Right hindlimb (tissue), 1 donor: ENCODE results near the gene CAPRIN1.
"Not testable (repeated sequence)": the region's sequence is repeated elsewhere in the genome, so short reads cannot be mapped to it uniquely, and the experiment has no call there.

Source experiments
- DNase-seq: peaks from one replicate; pipeline ENCODE4 v3.0.0-alpha.2; 2018

CAPRIN1 gene

GRCh38 chr11:34052608-34053160 is 1.2 kb downstream of the CAPRIN1 start:
- DNase-seq = no peak

- peak; percentile 88 for DNase-seq
These were observed 1.7 kb downstream of the CAPRIN1 start for GRCh38 chr11:34053161-34053686.

- not testable (repeated sequence) for DNase-seq
These were observed 2.8 kb downstream of the CAPRIN1 start for GRCh38 chr11:34054351-34054750.

GRCh38 chr11:34055218-34056000 is 3.9 kb downstream of the CAPRIN1 start:
- no peak for DNase-seq

GRCh38 chr11:34056672-34057071 is 5.1 kb downstream of the CAPRIN1 start:
- no peak for DNase-seq

- no peak for DNase-seq
These were observed 11.7 kb downstream of the CAPRIN1 start for GRCh38 chr11:34063061-34063795.

- no peak for DNase-seq
These were observed 12.8 kb downstream of the CAPRIN1 start for GRCh38 chr11:34064291-34064690.

GRCh38 chr11:34065505-34066203 is 14.1 kb downstream of the CAPRIN1 start:
- no peak for DNase-seq

GRCh38 chr11:34066766-34067165 is 15.2 kb downstream of the CAPRIN1 start:
- not testable (repeated sequence) for DNase-seq

GRCh38 chr11:34067383-34068065 is 16.0 kb downstream of the CAPRIN1 start:
- no peak for DNase-seq

- no peak for DNase-seq
These were observed 16.6 kb downstream of the CAPRIN1 start for GRCh38 chr11:34068111-34068510.

- DNase-seq = not testable (repeated sequence)
These were observed 19.8 kb downstream of the CAPRIN1 start for GRCh38 chr11:34071306-34071705.

GRCh38 chr11:34072041-34072440 is 20.5 kb downstream of the CAPRIN1 start:
- DNase-seq = no peak

GRCh38 chr11:34072832-34073231 is 21.3 kb downstream of the CAPRIN1 start:
- no peak for DNase-seq

- DNase-seq = no peak
These were observed 22.9 kb downstream of the CAPRIN1 start for GRCh38 chr11:34074391-34074790.

GRCh38 chr11:34075178-34075820 is 23.8 kb downstream of the CAPRIN1 start:
- no peak for DNase-seq

GRCh38 chr11:34080609-34081008 is 29.1 kb downstream of the CAPRIN1 start:
- DNase-seq = no peak

GRCh38 chr11:34084637-34085036 is 33.1 kb downstream of the CAPRIN1 start:
- no peak for DNase-seq

- no peak for DNase-seq
These were observed 35.2 kb downstream of the CAPRIN1 start for GRCh38 chr11:34086554-34087283.

GRCh38 chr11:34091825-34092224 is 40.3 kb downstream of the CAPRIN1 start:
- no peak for DNase-seq

GRCh38 chr11:34094900-34095299 is 43.4 kb downstream of the CAPRIN1 start:
- DNase-seq = not testable (repeated sequence)
